ENCODE results near the gene ATG4A.

ATG4A gene

DNA sequence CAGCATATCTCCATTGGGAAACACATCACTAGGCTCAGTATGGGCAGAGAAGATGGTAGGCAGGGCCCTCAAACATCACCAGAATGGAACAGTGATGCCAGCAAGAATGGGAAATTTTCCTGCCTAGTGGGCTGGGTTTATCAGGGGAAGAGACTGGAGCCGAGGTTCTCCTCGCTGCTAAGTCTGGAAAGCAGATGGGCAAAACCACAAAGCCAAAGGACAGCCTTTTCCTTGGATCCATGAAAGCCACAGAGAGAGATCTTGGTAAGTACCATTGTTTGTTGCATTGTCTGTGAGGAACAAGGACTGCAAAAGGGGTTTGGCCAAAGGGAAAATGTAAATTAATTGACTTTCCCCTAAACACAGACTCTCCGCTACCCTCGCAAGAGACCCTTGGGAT is 80.1 kb downstream of the ATG4A start:
- DNase-seq: no peak

DNA sequence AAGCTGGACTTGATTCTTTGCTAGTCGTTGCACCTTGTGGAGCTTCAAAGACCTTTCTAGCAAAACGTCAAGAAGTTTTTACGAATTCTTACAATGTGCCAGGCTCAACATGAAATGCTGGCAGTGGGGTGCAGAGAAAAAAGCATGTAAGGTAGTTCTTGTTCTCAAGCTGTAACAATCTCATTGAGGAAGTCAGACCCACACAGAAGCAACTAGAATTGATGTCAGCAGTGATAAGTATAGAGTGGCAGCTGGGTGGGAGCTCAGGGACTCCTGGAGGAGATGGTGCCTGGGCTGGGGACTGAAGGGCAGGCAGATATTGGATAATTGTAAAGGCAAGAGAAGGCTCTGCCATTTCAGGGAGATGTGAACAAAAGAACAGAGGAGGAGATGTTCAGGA is 82.3 kb downstream of the ATG4A start:
- DNase-seq: no peak

DNA sequence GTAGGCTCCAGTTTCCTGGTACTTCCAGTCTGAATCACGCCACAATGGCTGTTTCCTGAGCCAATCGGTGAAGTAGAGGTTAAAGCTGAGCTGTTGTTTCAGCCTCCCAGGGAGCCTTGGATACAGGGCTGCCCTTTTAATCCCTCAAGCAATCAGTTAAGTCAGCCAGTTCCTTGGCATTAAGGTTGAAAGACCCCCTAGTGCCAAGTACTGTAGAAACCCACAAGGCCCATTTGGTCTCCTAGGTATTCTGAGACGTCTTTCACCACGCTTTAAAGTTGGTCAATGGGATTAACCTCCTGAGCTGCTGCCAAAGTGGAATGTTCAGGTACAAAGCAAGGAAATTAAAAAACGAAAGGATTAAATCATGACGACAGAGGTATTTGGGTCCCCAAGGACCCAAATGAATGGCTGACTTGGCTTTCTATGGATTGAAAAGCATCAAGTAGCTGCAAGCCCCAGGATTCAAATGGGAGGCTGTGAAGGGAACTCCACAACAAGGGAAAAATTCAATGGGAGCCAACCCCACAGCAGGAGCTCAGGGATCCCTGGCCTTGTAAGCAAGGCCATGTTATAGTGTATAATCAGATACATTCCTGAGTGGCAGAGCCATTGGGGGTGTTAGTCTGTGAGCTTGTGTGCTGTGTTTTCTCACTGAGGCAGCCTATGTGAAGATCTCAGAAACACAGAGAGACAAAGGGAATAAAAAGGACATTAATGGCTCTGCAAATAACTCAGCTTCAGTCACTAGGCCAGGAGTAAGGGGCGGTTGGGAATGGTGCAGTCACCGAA is 86.0 kb downstream of the ATG4A start:
- DNase-seq: no peak

DNA sequence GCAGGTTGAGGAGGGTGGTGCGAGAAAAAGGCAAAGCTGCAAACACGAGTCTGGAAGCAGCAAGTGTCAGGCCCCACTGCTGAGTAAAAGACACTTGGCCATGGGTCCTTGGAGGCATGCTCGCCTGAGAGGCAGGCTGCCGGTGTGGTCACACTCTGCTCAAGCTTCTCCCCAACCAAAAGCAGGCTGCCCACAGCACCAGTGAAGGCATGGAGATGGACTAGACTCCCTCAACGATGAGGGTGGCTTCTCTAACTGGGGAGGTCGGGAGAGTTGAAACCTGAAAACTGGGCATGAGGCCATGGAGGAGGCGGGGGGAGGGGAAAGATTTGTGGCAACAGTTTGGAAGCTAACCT is 86.5 kb downstream of the ATG4A start:
- no peak for DNase-seq

DNA sequence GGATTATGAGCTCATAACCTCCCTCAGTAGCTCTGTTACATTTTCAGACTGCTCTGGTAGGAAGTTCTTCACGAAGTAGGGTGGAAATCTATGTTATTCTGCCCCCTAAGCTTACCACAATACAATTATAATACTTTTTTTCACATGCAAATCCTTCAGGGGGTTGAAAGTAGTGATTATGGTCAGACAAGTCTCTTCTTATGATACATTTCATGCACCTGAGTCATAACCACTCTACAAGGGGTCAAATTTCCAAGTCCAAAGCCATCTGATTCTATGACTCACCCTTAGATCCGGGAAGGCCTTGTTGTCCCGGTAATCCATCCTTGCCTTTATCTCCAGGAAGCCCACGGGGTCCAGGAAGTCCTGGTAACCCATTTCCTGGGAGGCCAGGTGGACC is 95.2 kb downstream of the ATG4A start:
- DNase-seq: no peak

DNA sequence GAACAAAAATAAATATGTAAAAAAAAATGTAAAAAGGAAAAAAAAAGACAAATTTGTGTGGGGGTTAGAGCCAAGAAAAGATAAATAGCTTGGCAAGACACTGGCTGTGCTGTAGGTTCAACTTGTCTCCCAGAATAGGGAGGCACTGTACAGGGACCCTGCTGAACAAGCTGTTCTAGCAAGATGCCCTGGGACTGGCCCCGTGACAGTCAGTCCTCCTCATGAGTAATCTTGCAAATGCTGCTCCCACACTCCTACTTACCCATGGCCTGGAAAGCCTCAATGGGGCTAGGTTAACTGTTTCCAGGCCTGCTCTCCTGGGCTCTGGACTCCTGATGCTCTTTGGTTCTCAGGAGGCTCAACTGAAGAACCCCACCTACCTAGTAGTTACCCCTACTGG is 106.8 kb downstream of the ATG4A start:
- no peak for DNase-seq

DNA sequence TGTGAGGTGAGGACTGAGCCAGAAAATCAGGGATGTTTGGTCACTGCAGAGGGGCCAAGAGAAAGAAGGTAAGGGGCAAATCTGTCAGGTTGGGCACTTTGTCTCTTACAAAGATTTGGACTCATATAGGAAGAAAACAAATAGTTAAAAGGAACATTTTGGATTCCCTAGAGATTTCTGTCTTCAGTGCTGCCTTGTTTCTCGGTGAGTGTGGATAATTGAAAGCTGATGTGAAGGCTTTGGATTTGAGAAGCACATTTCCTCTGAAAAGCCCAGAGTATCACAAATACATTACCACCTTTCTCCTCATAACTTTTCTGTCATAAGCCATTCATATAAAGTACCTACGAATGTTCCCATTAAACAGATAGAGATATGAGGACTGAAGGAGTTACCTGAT is 107.5 kb downstream of the ATG4A start:
- DNase-seq: no peak

DNA sequence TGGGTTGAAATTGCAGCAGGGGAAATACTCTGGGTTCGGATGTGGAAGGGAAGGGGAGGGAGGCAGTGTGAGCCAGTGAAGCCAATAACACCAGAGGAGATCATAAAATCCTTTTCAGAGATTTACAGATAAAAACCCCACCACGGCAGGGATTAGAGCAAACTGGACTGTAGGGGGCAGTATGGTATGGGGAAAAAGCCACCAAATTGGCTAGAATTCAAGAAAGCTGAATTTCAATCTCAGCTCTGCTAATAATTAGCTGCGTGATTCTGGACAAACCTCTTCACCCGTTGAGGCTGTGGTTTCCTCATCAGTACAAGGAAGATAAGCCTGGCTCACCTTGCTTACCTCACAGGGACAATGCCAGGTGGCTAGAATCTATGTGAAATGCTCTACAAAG is 108.1 kb downstream of the ATG4A start:
- DNase-seq: peak in 1 of 2 donors; percentile 1

DNA sequence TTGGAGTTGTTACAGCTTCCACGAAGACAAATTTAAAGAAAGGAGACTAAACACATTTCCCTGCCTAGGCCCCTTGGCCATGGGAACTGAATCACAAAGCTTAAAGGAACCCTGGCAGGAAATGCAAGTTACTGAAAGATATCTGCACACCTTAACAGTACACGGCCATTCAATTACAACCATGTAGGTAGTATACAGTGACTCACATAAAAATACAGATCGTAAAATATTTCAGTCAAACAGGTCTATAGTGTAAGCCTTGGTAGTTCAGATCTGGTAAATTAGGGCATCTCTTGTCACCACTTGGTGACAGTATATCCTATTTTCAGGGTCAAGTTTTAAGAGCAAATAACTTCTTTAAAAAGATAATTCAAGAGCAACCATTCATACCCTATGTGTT is 112.0 kb downstream of the ATG4A start:
- DNase-seq: no peak

Measured in CD4-positive, alpha-beta T cell treated with Interferon alpha-2 for 1 hour (primary cell).